ENCODE data around the gene OXCT2.

The OXCT2 gene

DNA sequence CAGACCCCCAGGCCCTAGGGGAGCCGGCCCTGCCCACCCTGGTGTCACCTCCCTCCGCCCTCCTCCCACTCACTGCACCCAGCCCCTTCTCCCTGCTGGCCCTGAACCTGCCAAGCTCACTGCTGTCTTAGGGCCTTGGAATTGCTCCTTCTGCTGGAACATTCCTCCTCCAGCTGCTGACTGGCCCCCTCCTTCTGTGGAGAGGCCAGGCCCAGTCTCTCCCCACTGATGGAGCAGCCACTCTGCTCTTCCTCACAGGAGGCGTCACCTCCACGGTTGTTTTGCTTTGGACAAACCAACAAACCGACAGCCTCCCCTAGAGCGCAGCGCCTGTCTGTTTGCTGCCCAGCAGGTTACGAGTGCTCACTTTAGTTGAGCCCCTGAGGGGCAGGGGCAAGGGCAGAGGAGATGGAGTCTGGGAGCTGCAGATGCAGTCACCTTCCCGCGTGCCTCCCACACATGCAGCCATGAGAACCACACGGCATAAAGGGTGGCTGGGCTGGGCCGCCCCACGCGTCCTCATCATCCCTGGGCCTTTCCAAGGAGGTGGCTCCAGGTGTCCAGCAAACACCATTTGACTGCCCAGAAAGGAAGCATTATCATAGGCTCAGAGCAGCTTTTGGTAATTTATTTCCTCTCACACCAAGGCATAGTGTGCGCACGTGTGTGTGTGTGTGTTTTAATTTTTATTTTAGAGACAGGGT, 9.4 kb downstream of the OXCT2 start:
- no peak overlapping the region for H3K4me3 ChIP-seq (ENCODE audit: low read depth, low read length)
- TF ChIP-seq, protein P1, sequence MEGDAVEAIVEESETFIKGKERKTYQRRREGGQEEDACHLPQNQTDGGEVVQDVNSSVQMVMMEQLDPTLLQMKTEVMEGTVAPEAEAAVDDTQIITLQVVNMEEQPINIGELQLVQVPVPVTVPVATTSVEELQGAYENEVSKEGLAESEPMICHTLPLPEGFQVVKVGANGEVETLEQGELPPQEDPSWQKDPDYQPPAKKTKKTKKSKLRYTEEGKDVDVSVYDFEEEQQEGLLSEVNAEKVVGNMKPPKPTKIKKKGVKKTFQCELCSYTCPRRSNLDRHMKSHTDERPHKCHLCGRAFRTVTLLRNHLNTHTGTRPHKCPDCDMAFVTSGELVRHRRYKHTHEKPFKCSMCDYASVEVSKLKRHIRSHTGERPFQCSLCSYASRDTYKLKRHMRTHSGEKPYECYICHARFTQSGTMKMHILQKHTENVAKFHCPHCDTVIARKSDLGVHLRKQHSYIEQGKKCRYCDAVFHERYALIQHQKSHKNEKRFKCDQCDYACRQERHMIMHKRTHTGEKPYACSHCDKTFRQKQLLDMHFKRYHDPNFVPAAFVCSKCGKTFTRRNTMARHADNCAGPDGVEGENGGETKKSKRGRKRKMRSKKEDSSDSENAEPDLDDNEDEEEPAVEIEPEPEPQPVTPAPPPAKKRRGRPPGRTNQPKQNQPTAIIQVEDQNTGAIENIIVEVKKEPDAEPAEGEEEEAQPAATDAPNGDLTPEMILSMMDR (IDR thresholded peaks at IDR 0.05; ENCODE audit: low read depth, low read length, missing control alignments), result no peak
- no peak for DNase-seq (ENCODE audit: low read depth)

DNA sequence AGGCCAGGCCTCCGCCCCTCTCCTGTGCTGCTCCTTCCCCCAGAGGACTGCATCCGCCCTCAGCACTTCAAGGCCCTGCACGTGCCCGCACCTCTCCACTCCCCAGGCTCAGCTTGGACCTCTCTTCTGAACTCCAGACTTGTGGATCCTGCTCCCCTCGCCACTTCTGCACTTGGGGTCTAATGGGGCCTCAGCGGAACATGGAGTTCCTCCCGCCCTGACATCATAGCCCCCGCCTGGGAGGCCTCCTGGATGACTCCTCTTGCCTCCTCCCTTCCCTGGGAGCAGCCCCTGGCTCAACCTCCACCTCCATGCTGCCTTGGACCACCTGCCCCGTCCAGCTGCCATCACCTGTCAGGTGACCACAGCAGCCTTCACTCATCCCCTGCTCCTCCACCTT, 10.1 kb downstream of the OXCT2 start:
- no peak for DNase-seq (ENCODE audit: low read depth)
- TF ChIP-seq, protein P1 (IDR thresholded peaks at IDR 0.05; ENCODE audit: low read depth, low read length, missing control alignments), result no peak
- no peak overlapping the region for H3K4me3 ChIP-seq (ENCODE audit: low read depth, low read length)

DNA sequence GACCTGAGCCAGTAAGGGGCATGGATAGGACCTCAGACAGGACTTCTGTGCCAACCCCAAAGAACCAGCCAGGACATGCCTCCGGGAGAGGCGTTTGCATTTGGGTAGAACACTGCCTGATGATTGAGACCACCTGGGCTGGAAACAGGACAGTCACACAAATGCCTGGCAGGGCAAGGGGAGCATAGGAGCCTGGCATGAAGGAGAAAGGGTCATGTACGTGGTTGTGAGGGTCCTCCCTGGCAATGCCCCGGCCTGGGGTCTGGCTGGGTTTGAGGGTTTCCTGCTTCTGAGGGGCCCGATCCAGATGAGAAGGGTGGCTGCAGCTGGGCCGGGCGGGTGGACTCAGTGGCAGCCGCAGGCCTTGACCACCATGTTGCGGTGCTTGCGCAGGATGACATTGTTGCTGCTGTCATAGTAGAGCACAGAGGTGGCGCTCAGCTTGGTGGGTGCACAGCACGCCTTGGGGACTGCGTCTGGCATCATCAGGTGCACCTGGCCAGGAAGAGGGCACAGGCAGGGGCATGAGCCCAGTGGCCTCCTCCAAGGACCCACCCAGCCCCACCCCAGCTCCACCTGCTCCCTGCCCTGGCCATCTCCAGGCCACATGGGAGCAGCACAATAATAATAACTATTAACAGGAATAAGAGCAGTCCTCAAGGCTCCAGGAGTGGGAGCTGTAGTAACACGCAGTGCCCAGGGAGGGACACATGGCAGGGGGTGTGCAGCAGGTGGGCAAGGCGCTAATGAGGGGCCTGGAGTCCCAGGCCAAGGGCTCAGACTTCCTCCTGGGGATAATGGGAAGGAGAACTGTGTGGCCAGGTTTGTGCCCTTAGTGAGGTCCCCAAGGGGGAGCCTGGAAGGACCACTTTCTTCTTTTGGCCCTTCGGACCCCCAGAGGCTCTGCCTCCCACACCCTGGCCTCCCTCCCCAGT, 10.8 kb downstream of the OXCT2 start:
- TF ChIP-seq, protein P1 (IDR thresholded peaks at IDR 0.05; ENCODE audit: low read depth, low read length, missing control alignments), result no peak

DNA sequence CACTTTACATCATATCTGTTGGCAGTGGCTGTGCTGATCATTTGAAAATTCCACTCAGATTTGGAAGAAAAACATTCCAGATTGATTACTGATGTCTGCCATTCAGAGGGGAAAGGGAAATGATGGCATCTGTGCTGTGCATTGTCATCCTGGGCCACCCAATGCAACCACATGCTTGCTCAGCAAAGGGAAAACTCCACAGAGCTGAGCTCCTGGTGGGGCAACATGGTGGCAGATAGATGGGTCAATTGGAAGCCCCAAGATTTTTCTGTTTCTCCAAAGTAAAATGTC, 11.8 kb downstream of the OXCT2 start:
- TF ChIP-seq, protein P1 (IDR thresholded peaks at IDR 0.05; ENCODE audit: low read depth, low read length, missing control alignments), result no peak
- no peak overlapping the region for H3K4me3 ChIP-seq (ENCODE audit: low read depth, low read length)
- DNase-seq (ENCODE audit: low read depth), result no peak

More for the DNA sequence above, 10.8 kb downstream of the OXCT2 start:
- DNase-seq (ENCODE audit: low read depth), result no peak
- no peak overlapping the region for H3K4me3 ChIP-seq (ENCODE audit: low read depth, low read length)

DNA sequence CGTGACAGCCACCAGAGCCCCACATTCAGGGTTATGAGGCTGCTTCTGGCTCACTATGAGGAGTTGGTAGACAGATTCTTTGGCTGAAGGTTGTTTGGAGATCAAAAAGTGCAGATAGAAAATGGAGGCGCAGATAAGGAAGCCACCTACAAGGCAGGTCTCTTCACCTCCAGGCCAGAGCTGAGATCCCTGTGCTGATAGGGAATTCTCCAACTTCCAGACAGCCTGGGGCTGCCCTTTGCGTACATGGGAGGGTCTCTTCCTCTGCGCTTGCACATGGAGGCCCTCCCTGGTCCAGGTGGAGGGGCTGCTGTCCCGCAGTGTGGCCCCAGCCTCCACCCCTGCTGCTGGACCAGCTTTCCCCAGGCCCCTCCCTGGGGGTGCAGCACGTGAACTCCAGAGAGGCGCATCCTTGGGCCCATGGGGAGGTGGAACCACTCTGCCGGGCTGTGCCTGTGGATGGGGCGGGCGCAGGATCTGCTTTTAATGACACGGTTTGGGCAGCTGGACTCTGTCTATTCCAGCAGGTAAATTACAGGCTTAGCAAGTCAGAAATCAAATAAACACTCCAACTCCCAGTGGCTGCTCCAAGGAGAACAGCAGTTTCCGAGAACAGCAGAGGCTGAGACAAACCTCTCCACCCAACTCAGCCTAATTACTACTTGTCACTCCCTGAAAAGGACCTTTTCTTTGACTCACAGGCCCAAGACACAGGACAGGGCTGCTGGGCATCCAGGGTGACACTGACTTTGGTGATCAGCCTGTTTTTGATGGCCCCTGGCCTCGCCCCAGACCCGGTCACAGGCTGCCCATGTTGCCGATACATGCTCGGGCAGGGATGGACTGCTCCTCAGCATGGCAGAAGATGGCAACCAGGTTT, 12.4 kb downstream of the OXCT2 start:
- TF ChIP-seq, protein P1 (IDR thresholded peaks at IDR 0.05; ENCODE audit: low read depth, low read length, missing control alignments), result no peak
- H3K4me3 ChIP-seq (ENCODE audit: low read depth, low read length), result no peak overlapping the region
- DNase-seq (ENCODE audit: low read depth), result no peak

DNA sequence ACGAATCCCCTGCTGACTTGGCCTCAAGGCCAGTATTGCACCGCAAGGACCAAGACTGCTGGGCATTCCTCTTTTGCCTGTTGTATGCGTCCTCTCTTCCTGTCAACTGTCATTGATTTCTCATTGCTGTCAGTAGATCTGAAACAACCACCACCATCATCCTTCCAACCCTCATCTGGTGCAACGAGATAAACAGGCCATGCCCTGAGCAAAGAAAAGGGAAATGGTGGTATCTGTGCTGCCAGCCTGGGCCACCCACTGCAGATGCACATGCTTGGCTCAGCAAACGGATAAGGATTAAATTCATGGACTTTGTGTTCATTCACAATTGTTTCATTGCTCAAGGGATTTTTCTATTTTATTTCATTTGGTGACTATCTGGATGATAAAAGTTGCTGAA, 13.6 kb downstream of the OXCT2 start:
- TF ChIP-seq, protein P1 (IDR thresholded peaks at IDR 0.05; ENCODE audit: low read depth, low read length, missing control alignments), result no peak
- H3K4me3 ChIP-seq (ENCODE audit: low read depth, low read length), result no peak overlapping the region
- DNase-seq (ENCODE audit: low read depth), result no peak
